ENCODE results near the gene CDK10. TPM values are rescaled to one million over a fixed set of nuclear protein-coding genes. Genes with fewer than 3 reads are reported as not detected.

CDK10 gene
- total and polyA plus RNA-seq, 9 of the 15 experiments (the other 6 are each of a cell fraction or from before 2014, with no cell fraction given), result 2.0 to 85.1 (median 40.1) TPM

- TF ChIP-seq TARDBP (IDR thresholded peaks at IDR 0.05), result peak; percentile 85; the same call in 1 of the 2 replicates
- peak; percentile 37 for TF ChIP-seq HNRNPLL (IDR thresholded peaks at IDR 0.05; ENCODE audit: low read depth, low read length, poor library complexity, severe bottlenecking)
- TF ChIP-seq TAF7 (tag; IDR thresholded peaks at IDR 0.05), result no peak
- TF ChIP-seq GTF3C2 (IDR thresholded peaks at IDR 0.05; ENCODE audit: borderline replicate concordance, extremely low read depth, insufficient read length), result no peak
- TF ChIP-seq ZNF592 (IDR thresholded peaks at IDR 0.05), result no peak
- no peak for TF ChIP-seq ZNF76 (CRISPR knock-in tag; IDR thresholded peaks at IDR 0.05; ENCODE audit: borderline replicate concordance)
- TF ChIP-seq E2F1 (CRISPR knock-in tag; IDR thresholded peaks at IDR 0.05), result no peak
- no peak for TF ChIP-seq MAFG (tag; conservative IDR thresholded peaks at IDR 0.05)
- 0 out of 2 replicates have a peak, but pooled peaks have one; percentile 37 for TF ChIP-seq CEBPG (CRISPR knock-in tag; IDR thresholded peaks at IDR 0.05)
- TF ChIP-seq CEBPG (tag; conservative IDR thresholded peaks at IDR 0.05 in 1 of 2, IDR thresholded peaks at IDR 0.05 in 1 of 2), result no peak; a peak in 1 of 4 replicates
- TF ChIP-seq SREBF2 (CRISPR knock-in tag; IDR thresholded peaks at IDR 0.05), result no peak
- no peak for TF ChIP-seq E2F3 (CRISPR knock-in tag; IDR thresholded peaks at IDR 0.05)
- no peak for TF ChIP-seq FOXK1 (CRISPR knock-in tag; IDR thresholded peaks at IDR 0.05; ENCODE audit: borderline replicate concordance)
- no peak for TF ChIP-seq TAF15 (IDR thresholded peaks at IDR 0.05; ENCODE audit: low read depth, low read length)
- no peak; the same call in 1 of the 2 replicates for TF ChIP-seq GABPB1 (CRISPR knock-in tag; IDR thresholded peaks at IDR 0.05)
- no peak for TF ChIP-seq ZNF324 (CRISPR knock-in tag; IDR thresholded peaks at IDR 0.05)
- no peak for TF ChIP-seq GTF2F1 (IDR thresholded peaks at IDR 0.05; ENCODE audit: low read depth, low read length)
- TF ChIP-seq ZNF133 (CRISPR knock-in tag; IDR thresholded peaks at IDR 0.05), result no peak
- TF ChIP-seq PHB2 (IDR thresholded peaks at IDR 0.05; ENCODE audit: low read depth), result no peak
- no peak for TF ChIP-seq RBM17 (IDR thresholded peaks at IDR 0.05; ENCODE audit: borderline replicate concordance, low read depth, low read length)
- TF ChIP-seq TCF3 (CRISPR knock-in tag; IDR thresholded peaks at IDR 0.05), result 0 out of 2 replicates have a peak, but pooled peaks have one; percentile 21
- TF ChIP-seq ZNF778 (CRISPR knock-in tag; IDR thresholded peaks at IDR 0.05), result no peak
These were observed 13.7 kb downstream of the CDK10 start (continued) for GRCh38 chr16:89700100-89700648.
